Tibial artery (tissue), 4 donors: ENCODE measurements around the gene NABP1.
A peak's percentile ranks its signal among the peaks of the same experiment; 100 is the strongest.

ENCODE experiments used
- DNase-seq, 2 donors: peaks; one replicate each; pipeline ENCODE4 v3.0.0-alpha.2; 2019
- H3K27ac ChIP-seq, 2 donors: fragments of 200-600 bp; sonication (generic) in 1 of 2; 1 replicate in 1 of 2; 2 replicates in 1 of 2; pipeline ENCODE4 v1.5.1; 2018 to 2019; ENCODE audit warnings: mild to moderate bottlenecking in 1 of 2
- H3K27me3 ChIP-seq, 2 donors: fragments of 200-600 bp; sonication (generic) in 1 of 2; one replicate each; pipeline versions ENCODE4 v1.5.1 to v1.6.0; 2016 to 2019
- H3K36me3 ChIP-seq, 3 donors: fragments of 200-600 bp; sonication (generic) in 2 of 3; one replicate each; pipeline ENCODE4 v1.5.1; 2016 to 2019; ENCODE audit warnings: mild to moderate bottlenecking in 2 of 3
- H3K4me1 ChIP-seq, 4 donors: fragments of 200-600 bp; sonication (generic) in 2 of 4; 1 replicate in 3 of 4; 2 replicates in 1 of 4; pipeline ENCODE4 v1.5.1; 2016 to 2019
- H3K4me3 ChIP-seq, 2 donors: fragments of 200-600 bp; sonication (generic) in 1 of 2; 1 replicate in 1 of 2; 2 replicates in 1 of 2; pipeline ENCODE4 v1.5.1; 2018 to 2019; ENCODE audit warnings: mild to moderate bottlenecking in 2 of 2
- H3K9me3 ChIP-seq, 3 donors: fragments of 200-600 bp; sonication (generic) in 1 of 3; one replicate each; pipeline ENCODE4 v1.5.1; 2016 to 2019
- CTCF ChIP-seq, 2 experiments: fragments of 200-600 bp in 1 of 2; fragments of 450-650 bp in 1 of 2; IDR thresholded peaks; one replicate each; pipeline ENCODE4 v1.5.1; 2017 to 2019; ENCODE audit warnings: antibody characterized with exemption in 2 of 2, mild to moderate bottlenecking in 1 of 2, moderate library complexity in 1 of 2
- intact Hi-C: fragments of 100-400 bp; cut with DNase I; formaldehyde crosslinking; loops from one replicate; pipeline ENCODE4 v1.15.0; 2023; ENCODE audit warnings: low total_unique reads

NABP1 gene

GRCh38 chr2:191679818-191680600, 2.1 kb downstream of the NABP1 start:
- Histone ChIP-seq H3K9me3 (no peaks in the 10 kb centered on the region), H3K4me3 (peak overlapping the region in 1 of 2 donors; percentile 70), H3K27ac (peak overlapping the region in 1 of 2 donors; percentile 94), H3K36me3 (peaks cover 0 to 10% (median 7%) of the 10 kb centered on the region in 3 donors), H3K4me1 (peaks cover 0 to 46% (median 8%) of the 10 kb centered on the region in 4 donors), H3K27me3 (no peaks in the 10 kb centered on the region)
- no peak for TF ChIP-seq CTCF (IDR thresholded peaks at IDR 0.05)
- intact Hi-C loops: no loop called here
- no peak for DNase-seq

- peak overlapping the region; percentile 27 to 94 for H3K27ac ChIP-seq
- DNase-seq: no peak
- peaks cover 0 to 52% (median 10%) of the 10 kb centered on the region in 4 donors for H3K4me1 ChIP-seq
Measured at GRCh38 chr2:191680639-191681038, 2.7 kb downstream of the NABP1 start.

GRCh38 chr2:191682126-191682525, 4.2 kb downstream of the NABP1 start:
- H3K4me3 ChIP-seq: no peak overlapping the region
- H3K36me3 ChIP-seq: peaks cover 0 to 10% (median 7%) of the 10 kb centered on the region in 3 donors
- no peaks in the 10 kb centered on the region for H3K9me3 ChIP-seq
- TF ChIP-seq CTCF (IDR thresholded peaks at IDR 0.05): no peak
- intact Hi-C loops: no loop called here
- no peak overlapping the region for H3K27ac ChIP-seq
- peaks cover 0 to 47% (median 10%) of the 10 kb centered on the region in 4 donors for H3K4me1 ChIP-seq
- H3K27me3 ChIP-seq: no peaks in the 10 kb centered on the region
- no peak for DNase-seq

More at GRCh38 chr2:191680639-191681038, 2.7 kb downstream of the NABP1 start:
- Histone ChIP-seq H3K27me3 (no peaks in the 10 kb centered on the region), H3K36me3 (peaks cover 0 to 10% (median 7%) of the 10 kb centered on the region in 3 donors), H3K4me3 (no peak overlapping the region), H3K9me3 (no peaks in the 10 kb centered on the region)
- intact Hi-C loops: no loop called here
- TF ChIP-seq CTCF (IDR thresholded peaks at IDR 0.05): no peak

- no peaks in the 10 kb centered on the region for H3K27me3 ChIP-seq
- no peaks in the 10 kb centered on the region for H3K9me3 ChIP-seq
- peaks cover 0 to 18% (median 7%) of the 10 kb centered on the region in 3 donors for H3K36me3 ChIP-seq
- no peak overlapping the region for H3K4me3 ChIP-seq
- H3K27ac ChIP-seq: peak overlapping the region; percentile 48 to 62
- no peak for TF ChIP-seq CTCF (IDR thresholded peaks at IDR 0.05)
- intact Hi-C loops: no loop called here
- no peak for DNase-seq
- H3K4me1 ChIP-seq: peaks cover 0 to 29% (median 8%) of the 10 kb centered on the region in 4 donors
Measured at GRCh38 chr2:191686066-191686465, 8.1 kb downstream of the NABP1 start.

- no peak for TF ChIP-seq CTCF (IDR thresholded peaks at IDR 0.05)
- peak overlapping the region in 1 of 2 donors; percentile 62 for H3K27ac ChIP-seq
Measured at GRCh38 chr2:191686729-191687128, 8.8 kb downstream of the NABP1 start.

More at GRCh38 chr2:191686729-191687128, 8.8 kb downstream of the NABP1 start:
- no peak for DNase-seq
- intact Hi-C loops: no loop called here
- Histone ChIP-seq H3K9me3 (no peaks in the 10 kb centered on the region), H3K4me3 (no peak overlapping the region), H3K27me3 (no peaks in the 10 kb centered on the region), H3K36me3 (peaks cover 0 to 18% (median 7%) of the 10 kb centered on the region in 3 donors), H3K4me1 (peaks cover 0 to 32% (median 11%) of the 10 kb centered on the region in 4 donors)
